GM12874 (cell line): Measurements from ENCODE around the gene TAS2R60.

Experiments used
- TF ChIP-seq, protein P1 (sequence below): IDR thresholded peaks from 2 replicates; pipeline ENCODE4 v1.5.1; 2011; ENCODE audit warnings: low read depth, mild to moderate bottlenecking, control low read depth, low read length, moderate library complexity; ENCODE audit not compliant: insufficient read depth

The TAS2R60 gene

DNA sequence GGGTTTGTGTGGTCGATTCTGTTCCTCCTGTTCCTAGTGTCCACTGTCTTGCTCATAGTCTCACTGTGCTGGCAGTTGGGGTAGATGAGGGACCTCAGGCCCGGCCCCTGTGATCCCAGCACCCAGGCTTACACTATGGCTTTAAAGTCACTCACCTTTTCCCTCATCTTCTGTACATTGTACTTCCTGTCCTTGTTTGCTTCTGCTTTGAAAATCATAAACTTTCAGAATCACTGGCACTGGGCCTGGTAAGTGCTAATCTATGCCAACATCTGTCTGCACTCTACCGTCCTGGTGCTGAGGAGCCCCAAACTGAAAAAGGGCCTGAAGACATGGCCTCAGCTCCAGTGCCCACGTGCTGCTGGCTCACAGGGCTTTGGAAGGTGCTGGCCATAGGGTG, 5.7 kb upstream of the TAS2R60 start:
- TF ChIP-seq, protein P1, sequence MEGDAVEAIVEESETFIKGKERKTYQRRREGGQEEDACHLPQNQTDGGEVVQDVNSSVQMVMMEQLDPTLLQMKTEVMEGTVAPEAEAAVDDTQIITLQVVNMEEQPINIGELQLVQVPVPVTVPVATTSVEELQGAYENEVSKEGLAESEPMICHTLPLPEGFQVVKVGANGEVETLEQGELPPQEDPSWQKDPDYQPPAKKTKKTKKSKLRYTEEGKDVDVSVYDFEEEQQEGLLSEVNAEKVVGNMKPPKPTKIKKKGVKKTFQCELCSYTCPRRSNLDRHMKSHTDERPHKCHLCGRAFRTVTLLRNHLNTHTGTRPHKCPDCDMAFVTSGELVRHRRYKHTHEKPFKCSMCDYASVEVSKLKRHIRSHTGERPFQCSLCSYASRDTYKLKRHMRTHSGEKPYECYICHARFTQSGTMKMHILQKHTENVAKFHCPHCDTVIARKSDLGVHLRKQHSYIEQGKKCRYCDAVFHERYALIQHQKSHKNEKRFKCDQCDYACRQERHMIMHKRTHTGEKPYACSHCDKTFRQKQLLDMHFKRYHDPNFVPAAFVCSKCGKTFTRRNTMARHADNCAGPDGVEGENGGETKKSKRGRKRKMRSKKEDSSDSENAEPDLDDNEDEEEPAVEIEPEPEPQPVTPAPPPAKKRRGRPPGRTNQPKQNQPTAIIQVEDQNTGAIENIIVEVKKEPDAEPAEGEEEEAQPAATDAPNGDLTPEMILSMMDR = no peak

DNA sequence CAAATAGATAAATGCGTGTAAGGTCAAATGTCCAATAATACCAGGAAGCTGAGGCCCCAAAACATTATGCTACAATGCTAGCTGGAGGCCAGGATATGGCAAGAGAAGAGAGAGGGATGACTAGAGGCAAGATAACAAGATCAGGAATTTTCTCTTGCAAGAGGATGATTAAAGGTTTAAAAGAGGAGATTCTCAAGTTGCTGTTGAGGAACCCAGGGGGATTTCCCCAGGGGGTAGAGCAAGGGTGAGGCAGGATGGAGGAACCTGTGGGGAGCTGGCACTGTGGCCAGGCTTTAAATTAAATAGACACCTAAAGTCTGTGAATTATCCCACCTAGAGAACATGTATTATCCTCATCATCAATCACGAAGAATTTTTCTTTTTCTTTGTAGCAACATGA, 3.4 kb upstream of the TAS2R60 start:
- TF ChIP-seq, protein P1 = no peak

DNA sequence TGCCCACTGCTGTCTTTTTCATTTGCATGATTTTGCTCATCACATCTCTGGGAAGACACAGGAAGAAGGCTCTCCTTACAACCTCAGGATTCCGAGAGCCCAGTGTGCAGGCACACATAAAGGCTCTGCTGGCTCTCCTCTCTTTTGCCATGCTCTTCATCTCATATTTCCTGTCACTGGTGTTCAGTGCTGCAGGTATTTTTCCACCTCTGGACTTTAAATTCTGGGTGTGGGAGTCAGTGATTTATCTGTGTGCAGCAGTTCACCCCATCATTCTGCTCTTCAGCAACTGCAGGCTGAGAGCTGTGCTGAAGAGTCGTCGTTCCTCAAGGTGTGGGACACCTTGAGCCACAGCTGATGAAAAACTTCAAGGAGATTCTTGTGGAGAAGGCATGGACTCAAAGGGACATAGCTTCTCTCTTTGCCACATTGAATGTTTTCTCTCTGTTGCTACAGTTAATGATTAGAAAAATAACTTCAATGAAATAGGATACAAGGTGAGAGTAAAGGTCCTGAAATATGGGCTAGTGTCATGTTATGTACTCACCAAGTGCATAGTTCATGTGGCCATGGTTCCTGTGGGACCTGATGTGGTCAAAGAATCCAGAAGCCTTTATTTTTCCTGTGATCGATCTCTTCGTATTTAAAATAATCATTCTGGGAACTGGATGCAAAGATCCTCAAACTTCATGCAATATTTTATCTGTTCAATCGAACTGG, 970 bp downstream of the TAS2R60 start:
- TF ChIP-seq, protein P1 = no peak

DNA sequence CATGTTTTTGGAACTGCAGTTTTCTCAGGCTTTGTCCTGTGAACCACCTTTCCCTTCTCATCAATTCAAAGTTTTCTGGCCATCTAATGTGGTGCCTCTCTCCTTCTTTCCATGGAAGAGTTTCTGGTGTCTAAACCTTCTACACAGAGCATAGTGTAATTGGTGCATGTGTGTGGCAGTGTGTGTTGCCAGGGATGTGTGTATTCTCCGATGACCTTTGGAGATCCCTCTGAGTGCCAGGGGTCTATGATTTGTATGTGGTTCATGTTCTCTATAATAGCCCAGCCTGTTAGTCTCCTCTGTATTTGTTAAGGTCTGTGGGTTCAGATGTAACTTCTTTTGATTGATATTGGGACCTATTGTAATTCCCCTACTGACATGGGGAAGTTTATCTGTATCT, 1.5 kb downstream of the TAS2R60 start:
- TF ChIP-seq, protein P1 = no peak

DNA sequence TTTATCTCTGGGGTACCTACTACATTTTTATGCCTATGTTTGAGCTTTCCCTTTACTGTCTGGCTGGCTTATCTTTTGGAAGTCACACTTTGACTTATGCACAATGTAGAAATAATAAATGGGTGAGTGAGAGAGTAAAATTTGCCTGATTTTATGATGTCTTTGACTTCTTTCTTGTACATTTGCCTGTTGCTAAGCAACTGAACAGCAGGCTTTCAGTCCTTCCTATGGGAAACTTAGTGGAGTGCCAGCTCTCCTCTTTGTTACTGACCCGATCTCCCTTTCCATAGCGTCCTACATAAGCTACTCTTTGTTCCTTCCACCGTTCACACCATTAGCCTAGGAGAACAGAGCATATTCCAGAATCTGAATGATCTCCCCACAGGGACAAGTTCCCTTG, 4.2 kb downstream of the TAS2R60 start:
- TF ChIP-seq, protein P1 = no peak

DNA sequence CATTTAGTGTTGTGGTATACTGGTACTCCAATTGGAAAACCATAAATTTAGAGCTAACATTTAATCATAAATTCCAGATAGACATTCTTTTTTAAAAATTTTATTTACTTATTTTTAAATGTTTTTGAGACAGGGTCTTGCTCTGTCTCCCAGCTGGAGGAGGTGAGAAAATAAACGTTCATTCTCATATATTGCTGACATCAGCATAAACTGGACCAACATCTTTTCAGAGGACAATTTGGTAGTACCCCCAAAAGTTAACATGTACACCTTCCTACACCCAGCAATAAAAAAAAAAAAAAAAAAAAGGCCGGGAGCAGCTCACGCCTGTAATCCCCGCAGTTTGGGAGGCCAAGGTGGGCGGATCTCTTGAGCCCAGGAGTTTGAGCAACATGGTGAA, 5.2 kb downstream of the TAS2R60 start:
- TF ChIP-seq, protein P1 = no peak

DNA sequence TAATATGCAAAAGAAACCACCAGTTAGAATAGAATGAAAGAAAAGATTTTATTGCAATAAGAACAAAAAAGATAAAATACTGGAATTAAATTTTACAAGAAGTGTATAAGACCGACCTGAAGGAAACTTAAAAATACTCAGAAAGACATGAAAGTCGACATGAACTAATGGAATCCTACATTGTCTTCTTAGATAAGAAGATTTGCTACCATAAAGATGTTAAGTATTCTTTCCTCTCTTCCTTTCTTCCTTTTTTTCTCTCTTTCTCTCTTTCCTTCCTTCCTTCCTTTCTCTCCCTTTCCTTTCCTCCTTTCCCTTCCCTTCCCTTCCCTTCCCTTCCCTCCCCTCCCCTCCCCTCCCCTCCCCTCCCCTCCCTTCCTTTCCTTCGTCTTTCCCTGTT, 6.5 kb downstream of the TAS2R60 start:
- TF ChIP-seq, protein P1 = no peak

DNA sequence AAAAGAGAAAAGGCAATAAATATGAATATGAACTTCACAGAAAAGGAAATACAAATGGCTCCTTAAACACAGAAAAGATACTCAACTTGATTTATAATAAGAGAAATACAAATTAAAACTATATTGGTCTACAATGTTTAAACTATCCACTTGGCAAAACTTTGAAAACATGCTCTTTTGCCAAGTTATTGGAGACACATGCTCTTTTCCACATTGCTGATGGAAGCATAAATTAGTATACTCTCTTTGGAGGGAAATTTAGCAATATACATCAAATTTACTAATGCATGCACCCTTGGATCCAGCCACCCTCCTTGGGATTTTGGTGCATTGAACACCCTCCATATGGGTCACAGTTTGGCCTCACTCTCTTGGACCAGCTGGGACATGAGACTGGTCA, 7.9 kb downstream of the TAS2R60 start:
- TF ChIP-seq, protein P1 = no peak
